Measurements from ENCODE around the gene ZNF80.

Gene ZNF80

GRCh38 chr3:114223143-114223542 is 14.2 kb downstream of the ZNF80 start:
- no peak for DNase-seq (ENCODE audit: low read depth, low spot score)

GRCh38 chr3:114221881-114222264 is 15.5 kb downstream of the ZNF80 start:
- POLR2A ChIA-PET, result no interaction called here
- CTCF ChIA-PET, result no interaction called here
- TF ChIP-seq CTCF (IDR thresholded peaks at IDR 0.05; ENCODE audit: insufficient read depth, low read length, missing control alignments), result no peak
- no peak overlapping the region for H3K4me3 ChIP-seq (ENCODE audit: low read depth, low read length)
- no peak for DNase-seq (ENCODE audit: low read depth, low spot score)

More at GRCh38 chr3:114223143-114223542, 14.2 kb downstream of the ZNF80 start:
- no peak for TF ChIP-seq CTCF (IDR thresholded peaks at IDR 0.05; ENCODE audit: insufficient read depth, low read length, missing control alignments)
- no peak overlapping the region for H3K4me3 ChIP-seq (ENCODE audit: low read depth, low read length)
- CTCF ChIA-PET, result no interaction called here
- POLR2A ChIA-PET, result no interaction called here

- CTCF ChIA-PET, result no interaction called here
- POLR2A ChIA-PET, result no interaction called here
- no peak for DNase-seq (ENCODE audit: low read depth, low spot score)
- no peak for TF ChIP-seq CTCF (IDR thresholded peaks at IDR 0.05; ENCODE audit: insufficient read depth, low read length, missing control alignments)
- H3K4me3 ChIP-seq (ENCODE audit: low read depth, low read length), result no peak overlapping the region
Observed at GRCh38 chr3:114221165-114221880, 16.1 kb downstream of the ZNF80 start.

- POLR2A ChIA-PET, result no interaction called here
- H3K4me3 ChIP-seq (ENCODE audit: low read depth, low read length), result no peak overlapping the region
- DNase-seq (ENCODE audit: low read depth, low spot score), result no peak
- CTCF ChIA-PET, result no interaction called here
- no peak for TF ChIP-seq CTCF (IDR thresholded peaks at IDR 0.05; ENCODE audit: insufficient read depth, low read length, missing control alignments)
Observed at GRCh38 chr3:114219741-114220140, 17.6 kb downstream of the ZNF80 start.

- ChIA-PET POLR2A (no interaction called here), CTCF (no interaction called here)
- H3K4me3 ChIP-seq (ENCODE audit: low read depth, low read length), result no peak overlapping the region
- no peak for DNase-seq (ENCODE audit: low read depth, low spot score)
- no peak for TF ChIP-seq CTCF (IDR thresholded peaks at IDR 0.05; ENCODE audit: insufficient read depth, low read length, missing control alignments)
Observed at GRCh38 chr3:114218578-114219185, 18.7 kb downstream of the ZNF80 start.

- POLR2A ChIA-PET, result no interaction called here
- CTCF ChIA-PET, result no interaction called here
- H3K4me3 ChIP-seq (ENCODE audit: low read depth, low read length), result no peak overlapping the region
- TF ChIP-seq CTCF (IDR thresholded peaks at IDR 0.05; ENCODE audit: insufficient read depth, low read length, missing control alignments), result no peak
- DNase-seq (ENCODE audit: low read depth, low spot score), result no peak
Observed at GRCh38 chr3:114218006-114218405, 19.4 kb downstream of the ZNF80 start.
